ENCODE results near the gene LACTBL1.

The LACTBL1 gene

GRCh38 chr1:22944346-22945055 lies 28.2 kb downstream of the LACTBL1 start:
- DNase-seq, result no peak

GRCh38 chr1:22941257-22941656 lies 31.4 kb downstream of the LACTBL1 start:
- DNase-seq, result no peak

- no peak for DNase-seq
These were observed 36.0 kb downstream of the LACTBL1 start for GRCh38 chr1:22936681-22937080.

- no peak for DNase-seq
These were observed 37.2 kb downstream of the LACTBL1 start for GRCh38 chr1:22935433-22935832.

GRCh38 chr1:22932803-22933470 lies 39.7 kb downstream of the LACTBL1 start:
- DNase-seq, result no peak

- peak; percentile 15 for DNase-seq
These were observed 42.3 kb downstream of the LACTBL1 start for GRCh38 chr1:22930240-22930912.

GRCh38 chr1:22925111-22925510 lies 47.6 kb downstream of the LACTBL1 start:
- DNase-seq, result no peak

- DNase-seq, result no peak
These were observed 50.0 kb downstream of the LACTBL1 start for GRCh38 chr1:22922640-22923039.

GRCh38 chr1:22921452-22922126 lies 51.1 kb downstream of the LACTBL1 start:
- no peak for DNase-seq

GRCh38 chr1:22920734-22921451 lies 51.8 kb downstream of the LACTBL1 start:
- DNase-seq, result no peak

GRCh38 chr1:22920026-22920733 lies 52.5 kb downstream of the LACTBL1 start:
- DNase-seq, result no peak

- no peak for DNase-seq
These were observed 53.2 kb downstream of the LACTBL1 start for GRCh38 chr1:22919341-22920025.

GRCh38 chr1:22918644-22919043 lies 54.0 kb downstream of the LACTBL1 start:
- DNase-seq, result no peak

- DNase-seq, result no peak
These were observed 54.7 kb downstream of the LACTBL1 start for GRCh38 chr1:22917989-22918388.

GRCh38 chr1:22916471-22916820 lies 56.2 kb downstream of the LACTBL1 start:
- no peak for DNase-seq

- no peak for DNase-seq
These were observed 56.7 kb downstream of the LACTBL1 start for GRCh38 chr1:22915816-22916470.

- DNase-seq, result no peak
These were observed 57.4 kb downstream of the LACTBL1 start for GRCh38 chr1:22915231-22915630.

- no peak for DNase-seq
These were observed 57.9 kb downstream of the LACTBL1 start for GRCh38 chr1:22914633-22915217.

GRCh38 chr1:22914156-22914555 lies 58.5 kb downstream of the LACTBL1 start:
- DNase-seq, result no peak

GRCh38 chr1:22913421-22914141 lies 59.1 kb downstream of the LACTBL1 start:
- no peak for DNase-seq
